ENCODE results near the gene PRRT1. TPM values are rescaled to one million over a fixed set of nuclear protein-coding genes. Genes with fewer than 3 reads are reported as not detected.

The PRRT1 gene
- polyA plus RNA-seq, 2 of the 4 experiments (the other 2 are of a cell fraction): 0.19 to 0.63 TPM

- 78% methylated on average over 5 of the region's 5 CpGs for WGBS (ENCODE audit: missing lambda C conversion rate)
- Histone ChIP-seq H3K9me3 (no peaks in the 10 kb centered on the region), H3K4me2 (no peak overlapping the region), H3K4me1 (no peaks in the 10 kb centered on the region), H3K4me3 (no peak overlapping the region), H3K27ac (no peak overlapping the region)
- ATAC-seq (no peak), FAIRE-seq (no peak), DNase-seq (ENCODE audit: low read depth in 1 of 2, low spot score in 1 of 2) (no peak)
- ChIA-PET POLR2A (no interaction called here), CTCF (interaction anchor here (0.6 to 0.9 kb wide), 2 partner anchors 40 to 46 kb away, joined by 3 read pairs; no protein-coding TSS in a partner anchor)
- TF ChIP-seq USF2 (IDR thresholded peaks at IDR 0.05): no peak
- TF ChIP-seq FOSB (CRISPR knock-in tag; IDR thresholded peaks at IDR 0.05): no peak
- TF ChIP-seq, protein P1, sequence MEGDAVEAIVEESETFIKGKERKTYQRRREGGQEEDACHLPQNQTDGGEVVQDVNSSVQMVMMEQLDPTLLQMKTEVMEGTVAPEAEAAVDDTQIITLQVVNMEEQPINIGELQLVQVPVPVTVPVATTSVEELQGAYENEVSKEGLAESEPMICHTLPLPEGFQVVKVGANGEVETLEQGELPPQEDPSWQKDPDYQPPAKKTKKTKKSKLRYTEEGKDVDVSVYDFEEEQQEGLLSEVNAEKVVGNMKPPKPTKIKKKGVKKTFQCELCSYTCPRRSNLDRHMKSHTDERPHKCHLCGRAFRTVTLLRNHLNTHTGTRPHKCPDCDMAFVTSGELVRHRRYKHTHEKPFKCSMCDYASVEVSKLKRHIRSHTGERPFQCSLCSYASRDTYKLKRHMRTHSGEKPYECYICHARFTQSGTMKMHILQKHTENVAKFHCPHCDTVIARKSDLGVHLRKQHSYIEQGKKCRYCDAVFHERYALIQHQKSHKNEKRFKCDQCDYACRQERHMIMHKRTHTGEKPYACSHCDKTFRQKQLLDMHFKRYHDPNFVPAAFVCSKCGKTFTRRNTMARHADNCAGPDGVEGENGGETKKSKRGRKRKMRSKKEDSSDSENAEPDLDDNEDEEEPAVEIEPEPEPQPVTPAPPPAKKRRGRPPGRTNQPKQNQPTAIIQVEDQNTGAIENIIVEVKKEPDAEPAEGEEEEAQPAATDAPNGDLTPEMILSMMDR (IDR thresholded peaks at IDR 0.05): no peak
- no peak for TF ChIP-seq CEBPB (IDR thresholded peaks at IDR 0.05)
- no peak for TF ChIP-seq SMC3 (IDR thresholded peaks at IDR 0.05)
- no peak for TF ChIP-seq POLR2AphosphoS2 (conservative IDR thresholded peaks at IDR 0.05; ENCODE audit: low read length)
- TF ChIP-seq ZC3H11A (IDR thresholded peaks at IDR 0.05): no peak
- no peak for TF ChIP-seq JUNB (IDR thresholded peaks at IDR 0.05)
- TF ChIP-seq MAFK (IDR thresholded peaks at IDR 0.05; ENCODE audit: partially characterized antibody): no peak
- no peak for TF ChIP-seq NR3C1 (IDR thresholded peaks at IDR 0.05)
- TF ChIP-seq CBX2 (IDR thresholded peaks at IDR 0.05; ENCODE audit: borderline replicate concordance, low read depth): no peak
- TF ChIP-seq HDAC2 (IDR thresholded peaks at IDR 0.05): no peak
- no peak for TF ChIP-seq BHLHE40 (IDR thresholded peaks at IDR 0.05; ENCODE audit: low read depth, low read length)
- no peak for TF ChIP-seq HEYL (CRISPR knock-in tag; IDR thresholded peaks at IDR 0.05)
- TF ChIP-seq ATOH8 (CRISPR knock-in tag; IDR thresholded peaks at IDR 0.05; ENCODE audit: low read depth): no peak
- TF ChIP-seq CHD2 (IDR thresholded peaks at IDR 0.05; ENCODE audit: low read length, partially characterized antibody): no peak
- no peak for TF ChIP-seq TFCP2L1 (CRISPR knock-in tag; IDR thresholded peaks at IDR 0.05)
Measured at GRCh38 chr6:32140420-32141046, 11.2 kb downstream of the PRRT1 start.

- H3K27ac ChIP-seq: no peak overlapping the region
- H3K9me3 ChIP-seq: no peaks in the 10 kb centered on the region
- no peak overlapping the region for H3K4me3 ChIP-seq
- no peaks in the 10 kb centered on the region for H3K4me1 ChIP-seq
- WGBS (ENCODE audit: missing lambda C conversion rate): 65% methylated on average over 5 of the region's 5 CpGs
- H3K4me2 ChIP-seq: no peak overlapping the region
- ATAC-seq (no peak), FAIRE-seq (no peak), DNase-seq (ENCODE audit: low read depth in 1 of 2, low spot score in 1 of 2) (no peak)
- POLR2A ChIA-PET: interaction anchor here (0.7 kb wide), 1 partner anchor 12 kb away, joined by 3 read pairs; the partner anchor contains the start of gene ATF6B
- CTCF ChIA-PET: interaction anchor here (0.9 kb wide), 1 partner anchor 45 kb away, joined by 3 read pairs; no protein-coding TSS in a partner anchor
- no peak for TF ChIP-seq BCL3 (IDR thresholded peaks at IDR 0.05)
- no peak for TF ChIP-seq ATOH8 (CRISPR knock-in tag; IDR thresholded peaks at IDR 0.05; ENCODE audit: low read depth)
- no peak for TF ChIP-seq USF2 (IDR thresholded peaks at IDR 0.05)
- TF ChIP-seq, protein P2, sequence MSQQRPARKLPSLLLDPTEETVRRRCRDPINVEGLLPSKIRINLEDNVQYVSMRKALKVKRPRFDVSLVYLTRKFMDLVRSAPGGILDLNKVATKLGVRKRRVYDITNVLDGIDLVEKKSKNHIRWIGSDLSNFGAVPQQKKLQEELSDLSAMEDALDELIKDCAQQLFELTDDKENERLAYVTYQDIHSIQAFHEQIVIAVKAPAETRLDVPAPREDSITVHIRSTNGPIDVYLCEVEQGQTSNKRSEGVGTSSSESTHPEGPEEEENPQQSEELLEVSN (IDR thresholded peaks at IDR 0.05; ENCODE audit: borderline replicate concordance, low read depth): no peak
- TF ChIP-seq KDM5A (IDR thresholded peaks at IDR 0.05): no peak
- no peak for TF ChIP-seq MAZ (IDR thresholded peaks at IDR 0.05; ENCODE audit: borderline replicate concordance, low read depth, low read length)
- TF ChIP-seq, protein P3, sequence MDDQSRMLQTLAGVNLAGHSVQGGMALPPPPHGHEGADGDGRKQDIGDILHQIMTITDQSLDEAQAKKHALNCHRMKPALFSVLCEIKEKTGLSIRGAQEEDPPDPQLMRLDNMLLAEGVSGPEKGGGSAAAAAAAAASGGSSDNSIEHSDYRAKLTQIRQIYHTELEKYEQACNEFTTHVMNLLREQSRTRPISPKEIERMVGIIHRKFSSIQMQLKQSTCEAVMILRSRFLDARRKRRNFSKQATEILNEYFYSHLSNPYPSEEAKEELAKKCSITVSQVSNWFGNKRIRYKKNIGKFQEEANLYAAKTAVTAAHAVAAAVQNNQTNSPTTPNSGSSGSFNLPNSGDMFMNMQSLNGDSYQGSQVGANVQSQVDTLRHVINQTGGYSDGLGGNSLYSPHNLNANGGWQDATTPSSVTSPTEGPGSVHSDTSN (IDR thresholded peaks at IDR 0.05): no peak
- no peak for TF ChIP-seq HDAC2 (IDR thresholded peaks at IDR 0.05)
- TF ChIP-seq MYC (IDR thresholded peaks at IDR 0.05; ENCODE audit: borderline replicate concordance, low read length): no peak
- TF ChIP-seq JUNB (IDR thresholded peaks at IDR 0.05): no peak
- TF ChIP-seq, protein P4, sequence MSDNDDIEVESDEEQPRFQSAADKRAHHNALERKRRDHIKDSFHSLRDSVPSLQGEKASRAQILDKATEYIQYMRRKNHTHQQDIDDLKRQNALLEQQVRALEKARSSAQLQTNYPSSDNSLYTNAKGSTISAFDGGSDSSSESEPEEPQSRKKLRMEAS (IDR thresholded peaks at IDR 0.05): no peak
- no peak for TF ChIP-seq FOSB (CRISPR knock-in tag; IDR thresholded peaks at IDR 0.05)
Measured at GRCh38 chr6:32139590-32139989, 12.1 kb downstream of the PRRT1 start.
